ENCODE data around the gene RPP25.

DNA sequence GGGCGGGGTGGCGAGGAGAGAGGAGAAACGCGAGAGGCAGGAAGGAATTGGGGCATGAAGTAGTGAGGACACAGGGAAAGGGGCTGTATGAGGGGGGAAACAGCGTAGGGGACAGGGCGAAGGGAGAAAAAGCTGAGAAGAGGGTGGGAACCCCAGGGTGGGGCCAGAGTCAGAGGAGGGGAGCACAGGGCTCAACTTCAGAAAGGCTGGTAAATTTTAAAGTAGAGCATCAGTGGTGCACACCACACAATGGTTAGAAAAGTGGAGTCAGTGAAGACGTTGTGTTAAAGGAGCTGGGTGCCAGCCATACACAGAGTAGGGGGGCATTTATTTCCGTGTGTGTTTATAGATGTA, 3.0 kb upstream of the RPP25 start:
- no peak for TF ChIP-seq POLR2AphosphoS5 (IDR thresholded peaks at IDR 0.05)
- TF ChIP-seq, protein P1, sequence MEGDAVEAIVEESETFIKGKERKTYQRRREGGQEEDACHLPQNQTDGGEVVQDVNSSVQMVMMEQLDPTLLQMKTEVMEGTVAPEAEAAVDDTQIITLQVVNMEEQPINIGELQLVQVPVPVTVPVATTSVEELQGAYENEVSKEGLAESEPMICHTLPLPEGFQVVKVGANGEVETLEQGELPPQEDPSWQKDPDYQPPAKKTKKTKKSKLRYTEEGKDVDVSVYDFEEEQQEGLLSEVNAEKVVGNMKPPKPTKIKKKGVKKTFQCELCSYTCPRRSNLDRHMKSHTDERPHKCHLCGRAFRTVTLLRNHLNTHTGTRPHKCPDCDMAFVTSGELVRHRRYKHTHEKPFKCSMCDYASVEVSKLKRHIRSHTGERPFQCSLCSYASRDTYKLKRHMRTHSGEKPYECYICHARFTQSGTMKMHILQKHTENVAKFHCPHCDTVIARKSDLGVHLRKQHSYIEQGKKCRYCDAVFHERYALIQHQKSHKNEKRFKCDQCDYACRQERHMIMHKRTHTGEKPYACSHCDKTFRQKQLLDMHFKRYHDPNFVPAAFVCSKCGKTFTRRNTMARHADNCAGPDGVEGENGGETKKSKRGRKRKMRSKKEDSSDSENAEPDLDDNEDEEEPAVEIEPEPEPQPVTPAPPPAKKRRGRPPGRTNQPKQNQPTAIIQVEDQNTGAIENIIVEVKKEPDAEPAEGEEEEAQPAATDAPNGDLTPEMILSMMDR (IDR thresholded peaks at IDR 0.05) = no peak
- no peak for TF ChIP-seq EP300 (IDR thresholded peaks at IDR 0.05)
